A673 (cell line): ENCODE measurements around the gene ACAT2. TPM values are rescaled to one million over a fixed set of nuclear protein-coding genes. Genes with fewer than 3 reads are reported as not detected.
"Not testable (repeated sequence)": the region's sequence is repeated elsewhere in the genome, so short reads cannot be mapped to it uniquely, and the experiment has no call there.

Source experiments
- BruUV-seq: library from RNA; stranded (reverse); fragments of 400-500 nt; replicated peaks from 2 replicates; lab custom pipeline; 2021; lab: Mats Ljungman, UMichigan
- CTCF ChIA-PET: fragments of 300-600 bp; sonication (Branson Sonifier 250); formaldehyde crosslinking; loops from one replicate; lab custom pipeline; 2022; ENCODE audit warnings: antibody characterized with exemption; lab: Charles Lee
- POLR2A ChIA-PET: fragments of 300-600 bp; sonication (Branson Sonifier 250); formaldehyde crosslinking; loops from one replicate; lab custom pipeline; 2022; ENCODE audit warnings: antibody characterized with exemption; ENCODE audit not compliant: low non-redundant PET; lab: Charles Lee
- DNase-seq: peaks from one replicate; pipeline ENCODE4 v3.0.0-alpha.2; 2015; ENCODE audit warnings: low spot score
- H3K27ac ChIP-seq: fragments of 200-600 bp; sonication (generic); 2 replicates; pipeline ENCODE4 v1.5.1; 2016; ENCODE audit warnings: mixed run types, low read depth, mild to moderate bottlenecking, mixed read lengths, antibody characterized with exemption, low read length; ENCODE audit not compliant: poor library complexity, severe bottlenecking
- H3K27me3 ChIP-seq: fragments of 200-600 bp; sonication (generic); replicated peaks from 2 replicates; pipeline ENCODE4 v1.6.1; 2017; ENCODE audit warnings: mixed run types, low read depth, mild to moderate bottlenecking, mixed read lengths, antibody characterized with exemption, low read length; ENCODE audit not compliant: insufficient read depth, poor library complexity
- H3K36me3 ChIP-seq: fragments of 200-600 bp; sonication (generic); 2 replicates; pipeline ENCODE4 v1.6.1; 2016; ENCODE audit warnings: mixed run types, mild to moderate bottlenecking, mixed read lengths, antibody characterized with exemption, low read length; ENCODE audit not compliant: insufficient read depth, poor library complexity, severe bottlenecking
- H3K4me1 ChIP-seq: fragments of 200-600 bp; sonication (generic); 2 replicates; pipeline ENCODE4 v1.6.1; 2017; ENCODE audit warnings: mixed run types, mild to moderate bottlenecking, mixed read lengths, antibody characterized with exemption, low read length; ENCODE audit not compliant: insufficient read depth, poor library complexity, severe bottlenecking
- H3K4me3 ChIP-seq: fragments of 200-600 bp; sonication (generic); 2 replicates; pipeline ENCODE4 v1.5.1; 2016; ENCODE audit warnings: low read depth, mixed run types, mild to moderate bottlenecking, mixed read lengths, low read length; ENCODE audit not compliant: poor library complexity, severe bottlenecking
- H3K9me3 ChIP-seq: fragments of 200-600 bp; sonication (generic); 2 replicates; pipeline ENCODE4 v1.6.1; 2016; ENCODE audit warnings: mixed run types, low read depth, mild to moderate bottlenecking, mixed read lengths, antibody characterized with exemption, low read length; ENCODE audit not compliant: poor library complexity, severe bottlenecking
- EZH2 ChIP-seq: fragments of 200-600 bp; sonication (generic); IDR thresholded peaks from 2 replicates; pipeline ENCODE4 v1.6.1; 2017; ENCODE audit warnings: borderline replicate concordance, low read depth, mild to moderate bottlenecking, mixed read lengths, antibody characterized with exemption, low read length; ENCODE audit not compliant: poor library complexity, severe bottlenecking
- intact Hi-C: fragments of 100-400 bp; cut with micrococcal nuclease; formaldehyde crosslinking; loops from one replicate; pipeline ENCODE4 v1.10.0; 2022; ENCODE audit not compliant: unreplicated experiment
- total RNA-seq: library from RNA; stranded (reverse); gene quantifications from 2 replicates; pipeline ENCODE4 v1.2.3, GENCODE V29; 2021
- TF ChIP-seq, protein P1 (sequence below): fragments of 300-800, 200-600 bp; sonication (generic); conservative IDR thresholded peaks from 2 replicates; pipeline ENCODE4 v1.5.1; 2017; ENCODE audit warnings: low read depth, mild to moderate bottlenecking, antibody characterized with exemption, low read length, moderate library complexity, mixed read lengths

ACAT2 gene
- total RNA-seq, 1 experiment from 2014 or later: 250 TPM

DNA sequence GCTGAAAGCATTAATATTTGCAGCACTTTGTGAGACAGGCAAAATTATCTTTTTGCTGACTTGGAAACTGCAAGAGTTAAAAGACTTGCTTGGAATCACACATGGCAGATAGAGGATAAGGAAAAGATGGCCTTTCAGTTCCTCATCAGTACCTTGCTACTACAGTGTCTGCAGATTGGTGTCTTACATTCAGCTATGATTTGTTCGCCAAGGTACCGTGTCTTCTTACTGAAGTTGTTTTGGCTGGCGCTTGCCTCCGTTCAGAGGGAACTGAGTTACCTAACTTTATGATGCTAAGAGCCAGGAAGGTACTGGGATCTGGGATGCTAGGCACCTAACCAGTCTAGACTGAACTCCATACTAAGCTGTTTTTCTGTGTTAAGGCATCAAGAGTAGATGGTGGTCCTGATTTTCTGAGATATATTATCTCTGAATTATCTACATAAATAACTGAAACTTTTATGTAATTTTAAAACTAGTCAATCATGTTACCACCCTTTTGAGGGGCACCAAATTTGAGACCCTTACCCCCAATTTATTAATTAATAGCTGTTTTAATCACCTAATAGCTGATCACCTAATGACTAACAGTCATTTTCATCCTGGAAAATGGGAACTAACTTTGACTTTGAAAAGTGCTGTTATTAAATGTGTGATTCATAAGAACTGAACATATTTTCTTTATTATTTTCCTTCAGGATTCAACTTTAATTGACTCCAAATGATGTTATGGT, 32.1 kb upstream of the ACAT2 start:
- H3K4me1 ChIP-seq: peaks cover 10% of the 10 kb centered on the region
- intact Hi-C loops: loop anchor here (5.0 kb wide), 1 partner anchor 37 kb away; the partner anchor contains the start of gene SOD2
- H3K36me3 ChIP-seq: peaks cover 5% of the 10 kb centered on the region
- TF ChIP-seq, protein P1, sequence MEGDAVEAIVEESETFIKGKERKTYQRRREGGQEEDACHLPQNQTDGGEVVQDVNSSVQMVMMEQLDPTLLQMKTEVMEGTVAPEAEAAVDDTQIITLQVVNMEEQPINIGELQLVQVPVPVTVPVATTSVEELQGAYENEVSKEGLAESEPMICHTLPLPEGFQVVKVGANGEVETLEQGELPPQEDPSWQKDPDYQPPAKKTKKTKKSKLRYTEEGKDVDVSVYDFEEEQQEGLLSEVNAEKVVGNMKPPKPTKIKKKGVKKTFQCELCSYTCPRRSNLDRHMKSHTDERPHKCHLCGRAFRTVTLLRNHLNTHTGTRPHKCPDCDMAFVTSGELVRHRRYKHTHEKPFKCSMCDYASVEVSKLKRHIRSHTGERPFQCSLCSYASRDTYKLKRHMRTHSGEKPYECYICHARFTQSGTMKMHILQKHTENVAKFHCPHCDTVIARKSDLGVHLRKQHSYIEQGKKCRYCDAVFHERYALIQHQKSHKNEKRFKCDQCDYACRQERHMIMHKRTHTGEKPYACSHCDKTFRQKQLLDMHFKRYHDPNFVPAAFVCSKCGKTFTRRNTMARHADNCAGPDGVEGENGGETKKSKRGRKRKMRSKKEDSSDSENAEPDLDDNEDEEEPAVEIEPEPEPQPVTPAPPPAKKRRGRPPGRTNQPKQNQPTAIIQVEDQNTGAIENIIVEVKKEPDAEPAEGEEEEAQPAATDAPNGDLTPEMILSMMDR: no peak
- TF ChIP-seq EZH2: no peak
- H3K27me3 ChIP-seq: no peaks in the 10 kb centered on the region
- H3K9me3 ChIP-seq: no peaks in the 10 kb centered on the region
- BruUV-seq: no TSS peak
- H3K4me3 ChIP-seq: peak overlapping the region; percentile 93
- POLR2A ChIA-PET: interaction anchor here (1.0 kb wide), 1 partner anchor 32 kb away, joined by 3 read pairs; the partner anchor contains the start of gene ACAT2
- DNase-seq: no peak
- CTCF ChIA-PET: no interaction called here
- H3K27ac ChIP-seq: no peak overlapping the region

DNA sequence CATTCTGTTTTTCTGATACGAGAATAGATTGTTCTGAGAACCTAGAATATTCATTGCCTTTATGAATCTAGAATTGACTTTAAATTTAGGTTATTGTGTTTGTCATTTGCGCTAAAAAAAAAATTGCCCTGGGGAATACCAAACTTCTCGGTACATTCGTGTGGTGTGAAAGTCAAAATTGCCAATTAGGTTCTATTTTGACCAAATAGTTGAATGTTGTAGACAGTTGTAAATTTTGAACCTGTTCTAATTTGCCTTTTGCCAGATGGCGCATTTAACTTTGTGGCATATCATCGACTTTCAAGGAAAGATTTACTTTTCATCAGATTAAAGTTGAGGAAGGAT, 31.5 kb upstream of the ACAT2 start:
- Histone ChIP-seq H3K4me1 (peaks cover 10% of the 10 kb centered on the region), H3K36me3 (peaks cover 5% of the 10 kb centered on the region), H3K9me3 (no peaks in the 10 kb centered on the region), H3K27ac (no peak overlapping the region), H3K4me3 (peak overlapping the region; percentile 93), H3K27me3 (no peaks in the 10 kb centered on the region)
- BruUV-seq: no TSS peak
- CTCF ChIA-PET: no interaction called here
- intact Hi-C loops: no loop called here
- no peak for TF ChIP-seq EZH2
- TF ChIP-seq, protein P1: no peak
- no peak for DNase-seq
- POLR2A ChIA-PET: interaction anchor here (1.0 kb wide), 1 partner anchor 32 kb away, joined by 3 read pairs; the partner anchor contains the start of gene ACAT2

DNA sequence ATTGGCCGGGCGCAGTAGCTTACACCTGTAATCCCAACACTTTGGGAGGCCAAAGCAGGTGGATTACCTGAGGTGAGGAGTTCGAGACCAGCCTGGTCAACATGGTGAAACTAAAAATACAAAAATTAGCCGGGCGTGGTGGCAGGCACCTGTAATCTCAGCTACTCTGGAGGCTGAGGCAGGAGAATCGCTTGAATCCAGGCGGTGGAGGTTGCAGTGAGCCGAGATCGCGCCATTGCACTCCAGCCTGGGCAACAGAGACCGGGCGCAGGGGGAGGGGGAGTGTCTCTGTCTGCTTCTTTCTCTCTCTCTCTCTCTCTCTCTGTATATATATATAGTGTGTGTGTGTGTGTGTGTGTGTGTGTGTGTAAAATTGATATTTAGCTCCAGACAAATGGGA, 29.3 kb upstream of the ACAT2 start:
- H3K36me3 ChIP-seq, H3K4me3 ChIP-seq, BruUV-seq, DNase-seq, intact Hi-C loops, POLR2A ChIA-PET, H3K4me1 ChIP-seq, H3K9me3 ChIP-seq, H3K27ac ChIP-seq, CTCF ChIA-PET, H3K27me3 ChIP-seq: not testable (repeated sequence)

DNA sequence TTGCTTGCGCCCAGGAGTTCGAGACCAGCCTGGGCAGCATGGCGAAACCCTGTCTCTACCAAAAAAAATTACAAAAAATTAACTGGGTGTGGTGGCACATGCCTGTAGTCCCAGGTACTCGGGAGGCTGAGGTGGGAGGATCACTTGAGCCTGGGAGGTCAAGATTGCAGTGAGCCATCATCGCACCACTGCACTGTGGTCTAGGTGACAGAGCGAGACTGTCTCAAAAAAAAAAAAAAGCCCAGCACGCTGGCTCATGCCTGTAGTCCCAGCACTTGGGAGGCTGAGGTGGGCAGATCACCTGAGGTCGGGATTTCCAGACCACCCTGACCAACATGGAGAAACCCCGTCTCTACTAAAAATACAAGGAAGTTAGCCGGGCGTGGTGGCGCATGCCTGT, 28.4 kb upstream of the ACAT2 start:
- DNase-seq, H3K4me3 ChIP-seq, intact Hi-C loops, BruUV-seq, H3K4me1 ChIP-seq, H3K27me3 ChIP-seq, H3K27ac ChIP-seq, H3K9me3 ChIP-seq, POLR2A ChIA-PET, CTCF ChIA-PET: not testable (repeated sequence)
- H3K36me3 ChIP-seq: peaks cover 12% of the 10 kb centered on the region
